Muscle layer of duodenum (tissue), 2 donors: ENCODE results near the gene SUN2.

ENCODE experiments used
- H3K27ac ChIP-seq: one replicate; pipeline ENCODE4 v1.7.0; 2013; ENCODE audit warnings: mild to moderate bottlenecking, low read length
- H3K27me3 ChIP-seq: one replicate; pipeline ENCODE4 v1.7.0; 2013; ENCODE audit warnings: low read depth, mild to moderate bottlenecking, control low read depth, low read length
- H3K36me3 ChIP-seq, 2 donors: one replicate each; pipeline ENCODE4 v1.7.0; 2013; ENCODE audit warnings: low read length in 2 of 2, control low read depth in 1 of 2, mild to moderate bottlenecking in 1 of 2; ENCODE audit not compliant: insufficient read depth in 2 of 2, control insufficient read depth in 1 of 2
- H3K4me1 ChIP-seq, 2 donors: one replicate each; pipeline ENCODE4 v1.7.0; 2013; ENCODE audit warnings: low read length in 2 of 2, mild to moderate bottlenecking in 2 of 2, control low read depth in 1 of 2, moderate library complexity in 1 of 2; ENCODE audit not compliant: insufficient read depth in 2 of 2, control insufficient read depth in 1 of 2
- H3K4me3 ChIP-seq, 2 donors: one replicate each; pipeline ENCODE4 v1.7.0; 2013; ENCODE audit warnings: low read length in 2 of 2, low read depth in 1 of 2, mild to moderate bottlenecking in 1 of 2
- H3K9me3 ChIP-seq, 2 donors: one replicate each; pipeline ENCODE4 v1.7.0; 2013; ENCODE audit warnings: low read length in 2 of 2, control low read depth in 1 of 2, mild to moderate bottlenecking in 1 of 2; ENCODE audit not compliant: control insufficient read depth in 1 of 2
- donor health status: healthy.

The SUN2 gene

DNA sequence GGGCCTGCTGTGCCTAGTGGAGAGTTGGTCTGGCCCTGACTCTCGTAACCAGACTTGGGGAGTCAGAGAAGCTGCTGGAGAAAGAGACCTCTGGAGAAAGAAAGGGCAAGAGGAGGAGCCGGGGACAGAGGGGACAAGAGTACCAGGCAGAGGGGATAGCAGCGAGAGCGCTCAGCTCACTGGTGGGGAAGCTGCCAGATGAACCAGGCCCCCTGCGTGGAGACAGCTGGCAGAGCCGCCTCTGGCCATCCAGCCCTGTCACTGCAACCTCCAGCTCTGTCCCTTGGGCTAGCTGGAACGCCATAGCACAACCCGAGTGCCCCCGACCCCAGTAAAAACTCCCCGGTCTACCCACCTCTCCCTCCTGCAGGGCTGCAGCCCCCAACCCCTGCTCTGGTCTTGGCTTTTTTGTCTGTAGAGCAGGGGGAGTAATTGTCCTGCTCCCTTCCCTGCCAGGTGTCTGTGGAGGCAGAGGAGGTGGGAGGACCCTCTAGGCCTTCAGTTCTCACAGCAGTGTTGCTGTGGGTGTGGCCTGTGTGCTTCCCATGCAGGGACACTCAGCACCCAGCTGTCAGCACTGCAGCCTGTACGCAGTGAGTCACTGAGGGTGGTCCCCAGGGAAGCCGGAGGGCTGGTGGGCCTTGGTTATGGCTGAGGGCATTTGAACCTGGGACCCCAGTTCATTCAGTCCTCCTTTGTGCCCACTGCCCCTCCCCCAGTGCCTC, 4.8 kb upstream of the SUN2 start:
- no peak overlapping the region for H3K4me3 ChIP-seq
- peaks cover 0 to 12% of the 10 kb centered on the region in 2 donors for H3K4me1 ChIP-seq
- no peak overlapping the region for H3K27ac ChIP-seq
- H3K9me3 ChIP-seq = no peaks in the 10 kb centered on the region
- H3K36me3 ChIP-seq = no peaks in the 10 kb centered on the region
- no peaks in the 10 kb centered on the region for H3K27me3 ChIP-seq

DNA sequence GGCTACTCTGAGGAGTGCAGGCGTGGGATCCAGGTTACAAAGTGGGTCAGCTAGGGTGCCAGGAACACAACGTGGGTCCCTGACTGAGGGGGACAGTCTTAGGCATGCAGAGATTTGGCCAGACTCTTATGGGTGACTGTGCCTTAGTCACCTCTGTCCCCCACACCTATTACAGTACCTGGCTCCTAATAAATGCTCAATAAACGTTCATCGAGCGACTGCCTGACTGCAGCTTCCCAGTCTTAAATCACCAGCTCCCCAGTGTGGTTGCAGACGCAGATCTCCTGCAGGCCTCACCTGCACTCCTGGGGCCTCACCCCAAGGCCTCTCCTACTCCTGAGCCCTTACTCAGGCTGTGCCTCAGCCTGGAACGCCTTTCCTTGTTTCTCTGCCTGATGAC, 3.2 kb upstream of the SUN2 start:
- Histone ChIP-seq H3K4me3 (no peak overlapping the region), H3K36me3 (no peaks in the 10 kb centered on the region), H3K27me3 (no peaks in the 10 kb centered on the region), H3K4me1 (peaks cover 3 to 19% of the 10 kb centered on the region in 2 donors), H3K9me3 (no peaks in the 10 kb centered on the region), H3K27ac (no peak overlapping the region)

DNA sequence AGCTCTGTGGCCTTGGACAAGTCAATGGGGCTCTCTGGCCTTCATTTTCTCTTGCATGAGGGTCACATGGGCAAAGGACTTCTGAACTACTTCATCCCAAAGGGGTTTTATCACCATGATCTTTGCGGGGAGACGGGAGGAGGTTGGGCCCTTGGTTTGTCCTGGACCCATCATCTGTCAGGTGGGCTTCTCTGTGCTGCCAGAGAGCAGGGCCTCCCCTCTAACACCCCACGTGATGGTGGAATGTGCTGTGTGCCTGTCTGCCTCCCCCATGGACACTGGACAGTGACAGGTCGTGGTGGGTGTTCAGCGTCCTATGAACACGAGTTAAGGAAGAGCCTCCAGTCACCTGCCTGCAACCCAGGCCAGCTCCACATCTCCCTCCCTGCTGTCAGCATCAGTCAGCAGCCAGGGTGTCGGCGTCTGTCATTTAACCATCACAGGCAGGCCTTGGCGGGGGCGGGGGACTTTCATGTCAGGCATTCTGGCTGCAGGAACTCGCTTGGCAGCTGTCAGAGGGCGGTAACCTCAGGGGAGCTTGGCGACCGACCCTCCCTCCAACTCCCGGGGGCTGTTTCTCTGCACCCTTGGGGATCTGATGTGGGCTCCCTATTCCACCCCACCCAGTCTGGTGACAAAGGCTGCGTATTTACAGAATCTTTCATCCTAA, 2.6 kb upstream of the SUN2 start:
- Histone ChIP-seq H3K27ac (no peak overlapping the region), H3K4me3 (no peak overlapping the region), H3K4me1 (peaks cover 8 to 24% of the 10 kb centered on the region in 2 donors), H3K36me3 (no peaks in the 10 kb centered on the region), H3K27me3 (no peaks in the 10 kb centered on the region), H3K9me3 (no peaks in the 10 kb centered on the region)

DNA sequence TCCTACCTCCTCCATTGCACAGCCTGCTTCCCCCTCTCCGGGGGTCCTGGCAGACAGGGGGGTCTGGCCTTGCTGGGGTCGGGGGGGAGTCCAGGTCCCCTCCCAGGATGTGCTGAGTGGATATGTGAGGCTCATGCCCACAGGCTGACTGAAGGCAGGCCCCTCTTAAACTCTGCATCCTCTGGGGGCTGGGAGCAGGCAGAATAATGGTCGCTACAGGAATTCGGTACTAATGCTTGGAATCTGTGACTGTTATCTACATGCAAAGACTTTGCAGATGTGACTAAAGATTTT, 1.6 kb upstream of the SUN2 start:
- Histone ChIP-seq H3K27ac (no peak overlapping the region), H3K4me1 (peaks cover 8 to 27% of the 10 kb centered on the region in 2 donors), H3K36me3 (peaks cover 0 to 2% of the 10 kb centered on the region in 2 donors), H3K27me3 (no peaks in the 10 kb centered on the region), H3K9me3 (no peaks in the 10 kb centered on the region), H3K4me3 (no peak overlapping the region)

DNA sequence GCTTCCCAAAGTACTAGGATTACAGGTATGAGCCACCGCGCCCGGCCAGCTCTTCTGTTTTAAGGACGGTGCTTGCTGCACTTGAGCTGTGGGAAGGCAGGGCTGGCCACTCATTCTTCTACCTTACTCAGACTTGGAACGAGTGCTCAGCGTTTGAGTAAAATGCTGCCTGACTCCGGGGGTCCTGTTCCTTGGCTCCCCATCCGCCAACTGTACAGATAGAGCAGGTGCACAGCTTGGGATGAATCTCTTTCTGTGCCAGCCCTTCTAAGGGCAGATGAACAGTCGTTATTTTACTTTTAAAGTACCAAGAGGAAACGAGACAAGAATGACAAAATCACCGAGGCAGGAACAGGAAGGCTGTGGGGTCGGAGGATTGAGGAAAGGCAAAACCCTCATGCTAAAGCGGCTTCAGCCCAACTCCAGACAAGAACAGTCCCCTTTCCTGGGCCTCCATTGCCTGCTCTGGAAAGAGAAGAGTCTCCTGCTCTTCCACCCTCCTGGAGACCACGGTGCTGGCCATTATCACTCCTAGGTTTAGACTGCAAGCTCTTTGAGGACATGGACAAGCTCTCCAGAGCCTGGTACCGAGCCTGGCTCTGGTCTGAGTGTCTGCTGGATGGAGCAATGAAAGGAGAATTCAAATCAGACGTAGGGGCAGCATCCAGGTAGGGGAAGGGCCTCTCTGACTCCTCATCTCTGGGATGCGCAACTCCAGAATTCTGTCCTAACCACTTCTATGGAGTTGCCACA, 1.1 kb upstream of the SUN2 start:
- Histone ChIP-seq H3K9me3 (no peaks in the 10 kb centered on the region), H3K4me1 (peaks cover 8 to 30% of the 10 kb centered on the region in 2 donors), H3K4me3 (peak overlapping the region; percentile 60 to 65), H3K27me3 (no peaks in the 10 kb centered on the region), H3K36me3 (peaks cover 0 to 7% of the 10 kb centered on the region in 2 donors), H3K27ac (peak overlapping the region; percentile 45)

DNA sequence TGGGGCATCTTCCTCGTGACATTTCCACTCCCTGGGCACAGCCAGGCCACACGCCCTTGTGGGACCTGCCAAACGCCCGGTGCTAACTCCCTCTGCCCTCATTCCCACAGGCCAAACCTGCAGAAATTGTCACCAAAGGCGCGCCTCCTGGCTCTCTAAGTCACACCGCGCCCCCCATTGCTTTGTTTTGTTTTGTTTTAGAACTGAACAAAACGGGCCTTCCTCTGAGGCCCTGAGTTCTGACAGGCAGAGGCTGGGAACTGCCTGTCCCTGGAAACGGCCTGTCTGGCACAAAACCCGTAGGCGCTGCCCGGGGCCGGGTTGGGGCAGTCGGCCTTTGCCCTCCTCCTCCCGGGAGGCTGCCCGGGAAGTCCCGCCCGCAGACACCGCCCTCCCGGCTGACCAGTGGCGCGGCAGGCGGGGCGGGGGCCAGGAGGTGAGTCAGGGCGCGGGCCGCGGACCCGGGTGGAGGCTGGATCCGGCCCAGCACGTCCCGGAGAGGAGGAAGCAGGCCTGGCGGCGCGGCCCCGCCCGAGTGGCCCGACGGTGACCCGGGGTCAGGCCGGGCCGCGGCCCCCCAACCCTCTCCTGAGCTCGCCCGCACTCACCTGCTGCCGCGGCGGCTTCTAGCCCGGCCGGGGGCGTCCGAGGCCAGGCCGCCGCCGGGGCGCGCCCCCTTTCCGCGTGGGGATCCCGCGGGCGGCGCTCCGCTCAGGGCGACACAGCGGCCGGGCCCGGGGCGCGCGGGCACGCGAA, 465 bp downstream of the SUN2 start:
- Histone ChIP-seq H3K4me1 (peaks cover 8 to 35% of the 10 kb centered on the region in 2 donors), H3K27ac (peak overlapping the region; percentile 94), H3K4me3 (peak overlapping the region; percentile 63 to 79), H3K36me3 (peaks cover 13 to 23% of the 10 kb centered on the region in 2 donors), H3K27me3 (no peaks in the 10 kb centered on the region), H3K9me3 (no peaks in the 10 kb centered on the region)

DNA sequence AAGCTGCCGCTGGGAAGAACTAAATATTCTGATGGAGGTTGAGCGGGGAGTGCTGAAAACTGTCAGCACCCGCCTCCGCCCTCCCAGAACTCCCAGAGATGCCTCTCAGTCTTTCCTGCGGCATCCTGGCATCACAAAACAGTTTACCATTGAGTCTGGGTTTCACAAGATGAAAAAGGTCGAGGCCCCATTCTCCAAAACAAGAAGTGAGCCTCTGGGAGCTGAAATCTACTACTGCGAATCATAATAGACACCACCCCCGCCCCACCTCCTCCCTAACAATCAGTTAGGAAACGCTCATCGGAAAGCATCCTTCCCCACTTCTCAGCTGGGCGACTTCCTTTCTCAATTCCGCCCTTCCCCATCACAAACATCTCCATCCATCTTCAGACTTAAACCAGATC, 1.0 kb downstream of the SUN2 start:
- Histone ChIP-seq H3K36me3 (peaks cover 19 to 28% of the 10 kb centered on the region in 2 donors), H3K9me3 (no peaks in the 10 kb centered on the region), H3K4me3 (peak overlapping the region; percentile 63 to 79), H3K27me3 (no peaks in the 10 kb centered on the region), H3K4me1 (peaks cover 8 to 35% of the 10 kb centered on the region in 2 donors), H3K27ac (peak overlapping the region; percentile 94)

DNA sequence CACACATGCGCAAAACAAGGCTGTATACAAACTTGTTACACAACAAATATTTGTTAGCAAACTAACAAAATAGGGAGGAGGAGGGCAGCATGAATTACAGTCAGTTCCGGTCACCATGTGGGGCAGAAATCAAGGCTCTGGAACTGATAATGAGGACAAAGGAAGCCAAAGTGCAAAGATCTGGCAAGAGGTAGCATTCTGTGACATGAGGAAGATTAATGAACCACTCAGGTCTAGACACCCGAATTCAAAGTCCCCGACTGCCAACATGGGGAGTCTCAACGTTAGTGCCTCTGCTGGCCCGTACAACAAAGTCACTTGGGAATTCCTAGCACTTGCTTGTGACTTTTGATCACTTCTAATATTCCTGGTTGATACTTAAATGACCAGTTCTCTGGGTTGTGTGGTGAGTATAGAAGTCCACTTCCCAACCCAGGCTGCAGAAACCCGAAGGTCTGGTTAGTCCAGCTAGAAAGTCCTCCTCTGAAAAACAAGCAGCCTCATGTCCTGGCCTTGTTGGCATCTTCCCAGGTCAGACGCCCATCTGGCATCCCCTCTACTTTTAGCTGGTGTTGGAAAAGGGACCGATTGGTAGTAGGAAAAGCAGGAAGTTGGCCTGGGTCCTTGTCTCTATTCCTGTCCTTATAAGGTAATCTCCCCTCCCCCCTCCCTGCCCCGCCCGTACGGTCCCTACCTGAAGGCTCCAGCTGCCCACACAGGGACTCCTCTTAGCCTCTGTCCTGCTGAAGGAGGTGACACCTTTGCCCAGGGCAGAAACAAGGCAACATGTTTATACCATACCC, 1.6 kb downstream of the SUN2 start:
- Histone ChIP-seq H3K27me3 (no peaks in the 10 kb centered on the region), H3K27ac (peak overlapping the region; percentile 94), H3K36me3 (peaks cover 25 to 34% of the 10 kb centered on the region in 2 donors), H3K9me3 (no peaks in the 10 kb centered on the region), H3K4me1 (peaks cover 8 to 35% of the 10 kb centered on the region in 2 donors), H3K4me3 (peak overlapping the region; percentile 63 to 79)

DNA sequence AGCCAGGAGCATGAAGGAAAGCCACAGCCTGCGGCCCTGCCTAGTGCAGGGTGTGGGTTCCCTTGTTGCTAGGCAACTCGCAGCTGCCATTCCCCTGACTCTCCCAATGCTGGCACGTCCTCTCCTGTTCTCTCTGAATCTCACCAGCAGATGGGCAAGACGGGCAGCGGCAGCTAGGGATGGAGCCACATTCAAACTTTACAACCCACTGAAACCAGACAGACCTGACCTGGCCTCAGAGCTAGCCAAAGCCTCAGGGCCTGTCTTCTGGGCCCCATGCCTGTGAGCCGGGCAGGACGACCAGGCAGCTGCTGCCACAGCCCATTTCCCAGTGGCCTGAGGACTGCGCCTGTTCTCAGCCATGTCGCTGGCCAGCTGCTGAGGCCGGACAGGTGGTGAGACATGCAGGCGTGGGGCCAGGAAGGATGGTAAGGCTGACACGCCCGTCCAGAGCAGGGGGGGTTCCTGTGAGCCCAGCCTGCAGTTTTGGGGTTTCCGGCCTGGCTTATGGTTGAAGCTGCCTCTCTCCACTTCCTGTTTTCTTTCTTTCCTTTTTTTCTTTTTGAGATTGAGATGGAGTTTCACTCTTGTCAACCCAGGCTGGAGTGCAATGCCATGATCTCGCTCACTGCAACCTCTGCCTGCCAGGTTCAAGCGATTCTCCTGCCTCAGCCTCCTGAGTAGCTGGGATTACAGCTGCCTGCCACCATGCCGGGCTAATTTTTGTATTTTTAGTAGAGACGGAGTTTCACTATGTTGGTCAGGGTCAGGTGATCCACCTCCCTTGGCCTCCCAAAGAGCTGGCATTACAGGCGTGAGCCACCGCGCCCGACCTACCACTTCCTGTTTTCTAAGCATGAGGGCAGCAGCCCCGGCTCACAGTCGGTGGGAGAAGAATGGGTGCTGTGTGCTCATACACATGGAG, 4.1 kb downstream of the SUN2 start:
- no peaks in the 10 kb centered on the region for H3K9me3 ChIP-seq
- peaks cover 8 to 30% of the 10 kb centered on the region in 2 donors for H3K4me1 ChIP-seq
- H3K27me3 ChIP-seq = no peaks in the 10 kb centered on the region
- no peak overlapping the region for H3K27ac ChIP-seq
- peaks cover 35 to 54% of the 10 kb centered on the region in 2 donors for H3K36me3 ChIP-seq
- peak overlapping the region in 1 of 2 donors; percentile 11 for H3K4me3 ChIP-seq

DNA sequence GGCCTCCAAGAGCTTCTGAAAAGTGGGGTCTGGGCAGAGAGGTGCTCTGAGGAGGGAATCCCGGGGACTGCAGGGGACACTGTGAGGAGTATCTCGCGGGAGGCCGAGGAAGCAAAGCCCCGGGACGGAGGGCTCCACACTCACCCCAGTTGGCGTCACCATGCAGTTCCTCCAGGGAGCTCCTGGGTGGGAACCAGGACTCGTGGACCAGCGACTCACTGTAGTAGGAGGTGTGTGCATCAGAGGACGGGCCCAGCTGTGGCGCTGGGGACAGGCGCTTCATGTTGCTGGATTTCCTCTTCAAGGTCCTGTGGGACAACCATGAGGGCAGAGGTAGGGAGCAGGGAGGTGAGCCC, 4.8 kb downstream of the SUN2 start:
- Histone ChIP-seq H3K4me3 (no peak overlapping the region), H3K36me3 (peaks cover 35 to 60% of the 10 kb centered on the region in 2 donors), H3K27ac (no peak overlapping the region), H3K4me1 (peaks cover 8 to 24% of the 10 kb centered on the region in 2 donors), H3K27me3 (no peaks in the 10 kb centered on the region), H3K9me3 (no peaks in the 10 kb centered on the region)
